SIG-M5 treated with dmso at 0.1 percent for 504 hours (cell line): Measurements from ENCODE around the gene PDGFD.

Experiments
- DNase-seq: peaks from one replicate; lab custom pipeline; 2025; ENCODE audit not compliant: unreplicated experiment; lab: John Stamatoyannopoulos, UW

PDGFD gene

DNA sequence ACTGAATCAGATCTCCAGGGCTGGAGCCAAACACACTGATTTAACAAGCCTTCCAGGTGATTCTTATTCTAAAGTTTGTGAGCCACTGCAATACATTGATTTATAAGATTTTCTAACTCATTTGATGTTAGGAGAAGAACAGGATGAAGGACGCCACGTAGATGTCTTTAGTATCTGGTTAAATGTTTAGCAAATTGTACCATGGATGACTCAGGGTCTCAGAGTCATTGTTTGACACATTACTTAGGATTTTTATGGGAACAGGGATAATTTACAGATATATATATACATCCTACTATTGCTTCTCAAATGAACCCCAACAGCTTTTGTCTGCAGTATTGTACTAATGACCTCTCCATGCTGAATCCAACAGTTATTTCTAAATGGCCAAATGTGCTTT is 270.6 kb downstream of the PDGFD start:
- DNase-seq: no peak

DNA sequence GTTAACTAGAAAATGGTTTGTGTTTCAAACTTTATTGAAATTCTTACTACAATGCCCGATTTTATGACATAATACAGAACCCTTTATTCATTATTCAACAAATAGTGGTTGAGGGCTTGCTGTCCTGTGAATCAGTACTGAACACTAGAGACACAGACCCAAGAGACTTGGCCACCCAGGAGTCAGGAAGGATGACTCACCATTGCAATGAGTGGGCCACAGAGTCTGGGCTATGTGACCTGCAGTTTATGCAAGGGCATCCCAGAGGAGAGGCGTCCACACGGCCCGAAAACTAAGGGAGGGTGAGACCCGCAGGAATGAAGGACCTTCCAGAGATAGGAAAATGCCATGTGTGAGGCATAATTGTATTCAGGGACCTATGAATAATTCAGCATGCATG is 271.3 kb downstream of the PDGFD start:
- DNase-seq: no peak

DNA sequence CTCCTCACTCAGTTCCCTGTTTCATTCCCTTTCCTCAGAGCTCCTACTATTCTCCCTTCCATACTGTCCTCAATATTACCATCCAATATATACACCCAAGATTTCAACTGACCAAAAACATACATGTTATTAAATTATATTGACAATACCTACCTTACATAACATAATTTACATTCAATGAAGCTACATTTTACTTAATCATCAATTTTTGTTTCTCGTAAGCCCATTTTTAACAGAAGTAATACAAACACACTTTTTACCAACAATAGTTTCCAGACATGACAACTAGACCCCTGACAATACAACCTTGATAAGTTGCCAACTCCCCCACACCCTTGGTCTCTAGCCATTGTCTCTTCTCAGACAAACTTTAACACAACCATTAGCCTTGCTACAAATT is 273.3 kb downstream of the PDGFD start:
- no peak for DNase-seq

DNA sequence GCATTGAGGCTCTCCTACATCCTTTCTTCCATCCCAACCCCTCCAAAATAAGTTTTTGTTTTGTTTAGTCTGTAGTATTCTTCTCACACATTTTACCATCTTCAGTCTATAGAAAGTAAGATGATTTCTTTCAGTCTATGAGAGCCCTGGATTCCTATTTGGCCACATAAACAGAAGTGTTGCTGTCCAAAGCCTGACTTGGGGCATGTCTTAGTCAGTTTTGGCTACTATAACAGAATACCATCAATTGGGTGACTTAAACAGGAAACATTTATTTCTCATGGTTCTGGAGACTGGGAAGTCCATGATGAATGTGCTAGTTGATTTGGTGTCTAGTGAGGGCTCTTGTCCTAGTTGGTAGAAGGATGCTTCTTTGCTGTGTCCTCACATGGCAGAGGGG is 274.3 kb downstream of the PDGFD start:
- DNase-seq: no peak

DNA sequence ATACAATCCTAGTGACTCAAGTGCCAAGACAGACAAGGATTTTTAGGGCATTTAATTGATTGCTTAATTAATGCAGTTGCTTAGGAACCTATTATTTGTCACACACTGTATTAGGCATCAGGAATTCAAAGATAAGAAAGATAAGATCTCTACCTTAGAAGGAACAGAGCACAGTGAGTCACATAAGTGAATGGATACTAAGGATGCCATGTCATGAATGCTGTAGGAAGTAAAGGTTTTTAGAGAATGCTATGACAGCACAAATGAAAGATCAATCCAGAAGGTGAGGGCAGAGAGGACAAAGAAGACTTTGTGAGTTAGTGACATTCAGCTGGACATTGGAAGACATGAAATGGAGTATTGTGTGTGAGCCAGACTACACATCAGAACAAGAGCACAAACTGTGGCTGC is 275.4 kb downstream of the PDGFD start:
- no peak for DNase-seq

DNA sequence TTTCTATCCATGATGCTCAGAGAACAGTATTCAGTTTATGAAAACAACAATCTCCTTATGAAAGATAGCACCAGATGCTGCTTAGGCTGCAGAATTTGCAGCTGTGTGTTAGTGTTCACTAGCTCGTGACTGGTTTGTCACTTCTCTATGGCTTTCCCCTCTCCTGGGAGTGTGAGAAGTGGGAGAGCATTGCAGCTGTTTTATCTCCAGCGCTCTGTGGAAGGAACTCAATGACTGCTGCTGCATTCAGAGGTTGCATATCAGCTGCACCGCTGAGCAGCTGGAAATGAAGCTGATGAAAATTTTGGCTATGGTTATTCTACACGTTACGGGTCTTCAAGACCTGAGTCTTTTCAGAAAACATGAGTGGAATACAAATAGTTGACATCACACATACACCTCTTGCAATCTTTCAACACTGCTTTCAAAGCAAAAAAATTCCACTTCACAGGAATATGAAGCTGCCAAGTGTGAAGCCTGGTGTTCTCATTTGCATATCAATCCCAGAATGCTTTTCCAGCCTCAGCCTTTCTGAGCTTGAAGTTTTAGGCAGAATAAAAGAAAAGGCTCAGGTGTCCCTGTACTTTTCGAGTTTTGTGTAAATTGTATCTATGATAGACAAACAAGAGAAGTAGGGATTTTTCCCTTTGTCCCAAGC is 276.8 kb downstream of the PDGFD start:
- no peak for DNase-seq

DNA sequence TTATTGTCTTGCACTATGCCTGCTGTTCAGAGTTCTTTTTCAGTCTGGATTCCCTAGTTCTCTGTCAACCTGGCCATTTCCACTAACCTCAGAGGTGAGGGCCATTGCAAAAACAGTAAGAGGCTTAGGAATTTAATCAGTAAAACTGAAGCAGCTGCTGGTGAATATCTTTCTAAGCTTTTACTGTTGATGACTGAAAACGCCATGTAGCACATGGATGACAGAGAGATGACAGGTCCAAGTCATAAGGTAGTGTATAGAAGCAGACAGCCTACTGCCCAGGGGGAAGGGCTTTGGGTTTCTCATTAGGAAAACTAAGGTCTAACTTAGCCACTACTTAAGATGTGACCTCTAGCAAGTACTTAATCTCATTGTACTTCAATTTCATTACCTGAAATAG is 280.1 kb downstream of the PDGFD start:
- DNase-seq: no peak

DNA sequence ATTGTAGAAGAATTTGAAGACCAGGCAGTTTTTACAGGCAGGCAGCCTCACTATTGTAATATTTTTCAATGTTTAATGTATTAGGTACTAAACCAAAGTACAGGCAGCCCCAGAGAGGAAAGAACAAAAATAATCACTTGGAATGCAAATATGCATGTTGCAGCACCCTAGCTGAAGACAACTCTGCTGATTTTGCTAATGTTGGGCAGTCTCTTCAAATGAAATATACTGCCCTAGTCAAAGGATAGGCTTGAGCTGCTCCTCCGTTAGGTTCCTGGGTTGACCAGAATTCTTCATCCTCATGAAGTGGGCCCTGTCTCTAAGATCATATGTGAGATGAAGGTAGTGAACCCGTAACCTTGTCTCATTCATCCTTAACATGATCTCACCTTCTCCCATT is 280.7 kb downstream of the PDGFD start:
- DNase-seq: no peak

DNA sequence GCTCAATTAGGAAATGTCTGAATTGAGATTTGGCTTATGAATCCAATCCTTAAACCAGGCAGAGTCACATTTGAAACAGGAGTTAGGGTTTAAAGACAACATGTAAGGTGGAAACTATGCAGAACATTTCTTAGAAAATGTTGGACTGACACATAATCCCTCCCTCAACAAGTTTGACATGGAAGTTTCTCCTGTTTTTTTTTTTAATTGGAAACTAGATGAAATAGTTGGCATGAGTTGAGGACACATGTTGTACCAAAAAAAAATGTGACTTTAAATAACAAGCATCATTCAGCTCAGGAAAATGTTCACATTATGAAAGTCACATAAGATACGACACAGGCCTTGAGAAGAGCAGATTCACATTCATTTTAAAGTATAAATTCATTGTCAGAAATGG is 282.4 kb downstream of the PDGFD start:
- DNase-seq: no peak

DNA sequence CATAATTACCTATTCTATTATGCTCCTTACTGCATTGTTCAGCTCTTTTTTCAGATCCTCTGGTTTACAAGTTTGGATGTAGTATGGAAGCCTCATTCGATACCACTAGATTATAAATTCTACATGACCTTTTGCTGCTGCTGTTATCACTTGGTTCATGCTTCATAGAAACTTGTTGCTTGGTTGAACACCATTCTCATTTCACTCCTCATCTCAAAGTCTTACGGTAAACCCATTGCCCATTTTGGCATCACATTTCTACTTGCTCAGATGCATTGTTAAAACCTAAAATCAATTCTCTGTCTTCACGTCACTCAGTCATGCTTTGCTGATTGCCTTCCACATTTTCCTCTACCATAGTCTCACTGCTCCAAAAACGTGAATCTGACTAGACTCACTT is 283.0 kb downstream of the PDGFD start:
- DNase-seq: no peak

DNA sequence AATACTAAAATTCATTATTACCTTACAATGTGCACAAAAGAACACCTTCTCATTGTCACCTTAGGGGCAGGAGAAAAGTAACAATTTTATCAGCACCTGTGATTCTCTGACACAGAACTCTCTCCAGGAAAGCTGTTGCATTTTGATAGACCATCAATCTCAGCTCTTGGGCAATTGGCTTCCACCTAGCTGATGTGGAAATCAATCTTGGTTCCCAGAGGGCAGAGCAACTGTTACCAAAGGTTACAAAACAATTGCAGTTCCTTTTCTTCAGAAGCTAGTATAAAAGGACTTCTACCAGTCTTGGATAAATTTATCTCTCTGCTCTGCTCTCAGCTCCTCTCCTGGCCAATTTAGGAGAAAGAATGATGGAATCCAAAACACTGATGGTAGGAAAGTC is 285.3 kb downstream of the PDGFD start:
- DNase-seq: no peak

DNA sequence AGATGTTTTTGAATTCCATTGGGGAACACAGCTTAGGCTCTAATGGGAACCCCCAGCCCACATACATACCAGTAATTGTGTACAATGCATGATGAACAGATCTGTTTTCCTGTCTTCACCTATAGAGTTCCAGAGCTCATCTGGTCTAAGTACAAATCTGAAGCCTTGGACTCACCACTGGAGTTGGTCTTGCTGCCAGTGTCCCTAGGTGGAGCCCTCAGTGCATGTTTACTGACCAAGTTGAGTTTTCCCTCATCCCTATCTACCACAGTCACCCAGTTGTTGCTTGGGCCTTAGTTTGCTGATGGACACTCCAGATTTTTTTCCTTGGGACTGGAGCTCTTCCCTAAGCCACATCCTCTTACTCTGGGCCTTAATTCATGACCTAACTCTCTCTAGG is 286.7 kb downstream of the PDGFD start:
- no peak for DNase-seq

DNA sequence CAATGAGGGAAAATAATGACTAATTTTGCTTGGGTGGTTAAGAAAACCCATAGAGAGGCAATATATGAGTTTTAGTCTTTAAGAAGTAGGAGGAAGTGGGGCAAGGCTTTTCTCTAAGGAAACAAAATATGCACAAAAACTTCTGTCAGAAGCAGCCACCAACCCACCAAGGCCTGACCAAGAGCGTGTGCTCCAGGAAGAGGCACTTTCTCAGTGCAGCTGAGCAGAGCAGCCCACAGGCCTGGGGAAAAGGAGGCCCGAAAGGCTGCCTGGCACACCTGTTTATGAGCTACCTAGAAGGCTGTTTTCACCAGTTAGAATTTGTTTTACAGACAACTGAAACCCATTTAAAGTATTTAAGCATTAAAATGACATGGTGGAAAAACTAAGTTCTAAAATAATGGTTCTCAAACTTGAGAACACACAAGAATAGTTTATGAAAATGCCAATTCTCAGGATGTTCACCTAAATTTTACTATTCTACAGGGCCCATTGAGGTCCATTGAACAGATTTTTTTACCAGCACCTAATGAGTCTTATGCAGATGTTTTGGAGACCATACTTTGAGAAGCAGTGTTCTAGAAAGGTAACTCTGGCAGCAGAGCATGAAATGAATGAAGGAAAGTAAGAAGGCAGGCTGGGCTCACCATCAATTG is 288.0 kb downstream of the PDGFD start:
- no peak for DNase-seq

DNA sequence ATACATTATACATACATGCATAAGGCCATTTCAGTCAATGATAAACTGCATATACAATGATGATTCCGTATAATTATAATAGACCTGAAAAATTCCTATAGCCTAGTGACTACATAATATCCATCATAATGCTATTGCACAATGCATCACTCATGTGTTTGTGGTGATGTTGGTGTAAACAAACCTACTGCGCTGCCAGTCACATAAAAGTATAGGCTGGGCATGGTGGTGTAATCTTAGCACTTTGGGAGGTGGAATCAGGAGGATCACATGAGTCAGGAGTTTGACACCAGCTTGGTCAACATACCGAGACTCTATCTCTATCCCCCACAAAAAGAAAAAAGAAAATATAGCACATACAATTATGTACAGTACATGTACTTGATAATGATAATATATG is 291.2 kb downstream of the PDGFD start:
- no peak for DNase-seq

DNA sequence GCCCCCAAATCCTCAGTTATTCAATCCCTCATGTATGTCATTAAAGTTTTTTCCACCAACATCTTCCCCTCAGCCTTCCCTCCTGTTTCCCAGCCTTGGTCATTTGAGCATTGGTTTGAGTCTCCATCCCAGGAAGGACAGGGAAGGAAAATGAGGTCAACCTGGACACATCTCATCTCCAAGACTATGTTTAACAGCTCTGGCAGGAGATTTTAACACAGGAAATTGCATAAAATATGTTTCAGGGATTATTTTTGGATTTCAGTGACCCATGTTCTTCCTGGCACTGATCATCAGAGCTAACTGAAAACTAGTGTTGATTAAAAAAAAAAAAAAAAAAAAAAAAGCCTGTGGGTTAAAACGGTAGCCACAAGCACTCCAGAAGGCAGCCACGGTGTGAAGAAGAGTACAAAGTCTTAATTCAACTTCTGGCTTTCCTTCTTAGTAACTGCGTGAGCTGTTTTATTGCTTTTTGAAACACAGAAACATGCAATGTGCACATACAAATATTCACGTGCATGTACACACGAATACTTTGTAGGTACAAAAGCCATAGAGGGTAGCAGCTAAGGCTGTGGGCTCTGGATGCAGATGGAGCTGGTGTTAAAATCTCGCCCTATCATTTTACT is 291.9 kb downstream of the PDGFD start:
- no peak for DNase-seq

DNA sequence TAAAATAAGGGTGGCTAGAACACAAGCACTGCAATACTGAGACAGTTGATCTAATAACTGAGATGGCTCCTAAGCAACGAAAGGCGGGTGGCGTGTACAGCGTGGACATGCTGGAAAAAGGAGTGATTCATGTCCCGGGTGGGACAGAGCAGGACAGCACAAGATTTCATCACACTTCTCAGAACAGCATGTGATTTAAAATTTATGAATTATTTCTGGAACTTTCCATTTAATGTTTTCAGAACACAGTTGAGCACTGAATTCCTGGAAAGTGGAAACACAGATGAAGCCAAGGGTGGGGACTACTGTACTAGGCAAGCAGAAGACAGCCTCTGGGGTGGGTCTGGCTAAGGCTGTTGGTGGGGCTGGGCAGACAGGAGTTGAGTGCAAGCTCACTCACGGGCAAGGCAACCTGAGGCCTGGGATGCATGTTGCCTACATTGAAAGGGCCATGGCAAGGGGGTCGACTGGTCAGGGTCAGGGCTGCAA is 293.1 kb downstream of the PDGFD start:
- DNase-seq: no peak

DNA sequence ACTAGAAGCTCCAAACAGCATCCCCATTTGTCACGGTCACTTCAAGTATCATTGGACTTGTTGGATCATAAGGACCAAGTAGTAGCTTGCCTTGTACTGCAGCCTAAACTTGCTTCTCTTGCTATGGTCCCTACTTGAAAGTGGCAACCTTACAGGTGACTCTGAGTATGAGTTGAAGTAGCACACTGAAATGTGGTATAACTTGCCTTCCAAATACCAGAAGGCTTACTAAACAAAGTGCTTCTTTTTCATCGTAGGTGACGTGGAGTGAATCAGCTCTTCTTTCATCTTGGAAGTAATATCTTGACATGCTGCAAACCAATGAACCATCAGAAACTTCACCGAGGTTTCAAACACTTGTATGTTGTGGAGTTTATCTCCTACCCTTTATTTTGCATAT is 296.5 kb downstream of the PDGFD start:
- no peak for DNase-seq

DNA sequence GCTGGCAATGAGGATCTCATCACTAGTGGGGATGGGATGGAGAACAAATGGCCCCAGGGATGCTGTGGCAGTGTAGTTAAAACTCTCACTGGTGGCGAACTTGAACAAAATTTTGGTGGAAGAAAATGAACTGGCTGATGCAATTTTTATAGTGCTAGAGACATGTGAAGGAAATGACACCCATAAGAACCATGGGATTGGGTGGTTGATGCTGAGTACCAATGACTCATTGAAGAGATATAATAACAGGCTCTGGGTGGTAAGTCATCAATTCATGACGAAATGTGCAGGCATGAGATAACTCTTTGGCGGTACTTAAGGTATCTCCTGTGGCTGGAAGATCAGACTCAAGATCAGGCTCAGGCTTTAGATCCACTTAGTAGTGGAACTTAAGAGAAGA is 300.4 kb downstream of the PDGFD start:
- DNase-seq: no peak

DNA sequence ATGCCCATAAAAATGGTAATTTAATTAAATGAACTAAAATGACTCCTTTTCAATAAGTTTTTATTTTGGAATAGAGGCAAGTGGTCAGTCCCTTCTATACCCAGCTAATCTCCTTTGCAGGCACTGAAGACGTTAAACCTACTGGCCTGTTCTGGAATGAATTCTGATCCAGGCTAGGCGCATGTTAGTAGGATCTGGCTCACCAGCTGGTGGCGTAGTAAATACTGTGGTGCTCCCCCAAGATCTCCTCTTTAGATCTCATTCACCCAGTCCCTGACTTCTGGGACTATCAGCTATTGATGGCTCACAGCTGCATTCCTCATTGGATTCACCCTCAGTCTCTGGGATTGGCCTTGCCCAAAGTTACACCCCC is 301.2 kb downstream of the PDGFD start:
- DNase-seq: no peak

DNA sequence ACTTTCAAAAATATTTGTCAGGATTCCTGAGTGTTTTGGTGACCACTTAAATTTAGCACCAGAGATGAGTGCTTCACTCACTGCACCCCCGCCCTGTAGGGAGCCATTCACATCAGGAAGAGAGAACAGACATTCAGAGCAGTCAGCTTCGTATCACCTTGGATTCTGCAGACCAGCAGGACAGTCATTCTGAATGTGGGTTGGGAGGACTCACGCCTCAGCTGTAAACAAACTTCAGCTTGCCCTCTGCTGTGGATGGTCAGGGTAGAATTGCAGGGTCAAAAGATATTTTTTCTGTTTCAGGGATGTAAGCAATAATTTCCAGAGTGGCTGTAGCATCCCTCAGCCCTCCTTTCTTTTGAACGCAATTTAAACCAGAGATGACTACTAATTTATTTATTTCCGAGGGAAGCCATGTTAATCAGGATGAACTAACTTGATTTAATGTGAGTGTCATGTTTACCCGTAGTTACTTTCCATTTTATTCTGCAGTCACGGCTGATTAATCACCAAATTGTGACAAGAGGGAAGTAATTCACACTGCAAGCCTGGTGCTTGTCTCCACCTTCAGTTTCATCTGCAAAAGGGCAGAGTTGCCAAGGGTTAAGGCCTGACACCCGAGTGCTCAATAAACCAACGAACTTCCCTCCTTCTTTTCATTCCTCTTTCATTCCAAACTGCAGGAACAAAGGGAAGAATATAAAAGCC is 301.7 kb downstream of the PDGFD start:
- no peak for DNase-seq
